Suppressor macrophage treated with lipopolysaccharide for 1 hour (primary cell): Measurements from ENCODE around the gene DPP6.

Experiments
- DNase-seq, 3 donors: peaks; one replicate each; pipeline ENCODE4 v3.0.0-alpha.2; 2020 to 2022

The DPP6 gene

GRCh38 chr7:154474903-154475520, 422.8 kb downstream of the DPP6 start:
- no peak for DNase-seq

GRCh38 chr7:154475864-154476263, 423.7 kb downstream of the DPP6 start:
- no peak for DNase-seq

- DNase-seq, result no peak
Measured at GRCh38 chr7:154480817-154481216, 428.6 kb downstream of the DPP6 start.

GRCh38 chr7:154482863-154483262, 430.7 kb downstream of the DPP6 start:
- no peak for DNase-seq

GRCh38 chr7:154484406-154484805, 432.2 kb downstream of the DPP6 start:
- DNase-seq, result no peak

GRCh38 chr7:154484943-154485342, 432.7 kb downstream of the DPP6 start:
- DNase-seq, result no peak

- no peak for DNase-seq
Measured at GRCh38 chr7:154489897-154490296, 437.7 kb downstream of the DPP6 start.

GRCh38 chr7:154493594-154493993, 441.4 kb downstream of the DPP6 start:
- DNase-seq, result no peak

GRCh38 chr7:154497751-154498150, 445.6 kb downstream of the DPP6 start:
- no peak for DNase-seq

- peak; percentile 54 to 61 (median 57) for DNase-seq
Measured at GRCh38 chr7:154503962-154504550, 451.9 kb downstream of the DPP6 start.

- no peak for DNase-seq
Measured at GRCh38 chr7:154504918-154505317, 452.7 kb downstream of the DPP6 start.

- DNase-seq, result peak in 2 of 3 donors; percentile 3 to 5
Measured at GRCh38 chr7:154505362-154505761, 453.2 kb downstream of the DPP6 start.

- DNase-seq, result no peak
Measured at GRCh38 chr7:154509192-154509591, 457.0 kb downstream of the DPP6 start.

GRCh38 chr7:154512121-154512833, 460.1 kb downstream of the DPP6 start:
- DNase-seq, result no peak

- no peak for DNase-seq
Measured at GRCh38 chr7:154517768-154518167, 465.6 kb downstream of the DPP6 start.

- no peak for DNase-seq
Measured at GRCh38 chr7:154519229-154519628, 467.0 kb downstream of the DPP6 start.

GRCh38 chr7:154530136-154530535, 477.9 kb downstream of the DPP6 start:
- DNase-seq, result no peak

GRCh38 chr7:154532771-154533170, 480.6 kb downstream of the DPP6 start:
- DNase-seq, result no peak

- no peak for DNase-seq
Measured at GRCh38 chr7:154540596-154540995, 488.4 kb downstream of the DPP6 start.

- no peak for DNase-seq
Measured at GRCh38 chr7:154541606-154542005, 489.4 kb downstream of the DPP6 start.

GRCh38 chr7:154546946-154547587, 494.9 kb downstream of the DPP6 start:
- no peak for DNase-seq

GRCh38 chr7:154553711-154554265, 501.6 kb downstream of the DPP6 start:
- DNase-seq, result no peak

- DNase-seq, result no peak
Measured at GRCh38 chr7:154559454-154559853, 507.3 kb downstream of the DPP6 start.
